Cardiac muscle cell (in vitro differentiated cells and primary cell): Measurements from ENCODE around the gene TAX1BP3. TPM values are rescaled to one million over a fixed set of nuclear protein-coding genes. Genes with fewer than 3 reads are reported as not detected.

Experiments
- DNase-seq, 2 donors: peaks; one replicate each; pipeline versions ENCODE4 v3.0.0 to v3.0.0-alpha.2; 2010 to 2017; ENCODE audit warnings: low read depth in 1 of 2, low spot score in 1 of 2
- H3K27ac ChIP-seq: fragments of 200-600 bp; sonication (generic); 2 replicates; pipeline ENCODE4 v1.5.1; 2016
- H3K27me3 ChIP-seq: fragments of 200-600 bp; sonication (generic); 2 replicates; pipeline ENCODE4 v1.6.0; 2016; ENCODE audit warnings: control low read depth
- H3K36me3 ChIP-seq: fragments of 200-600 bp; sonication (generic); 2 replicates; pipeline ENCODE4 v1.5.1; 2016; ENCODE audit warnings: control low read depth
- H3K4me1 ChIP-seq: fragments of 200-600 bp; sonication (generic); 2 replicates; pipeline ENCODE4 v1.8.1; 2017; ENCODE audit warnings: low read depth, mild to moderate bottlenecking, mixed run types
- H3K4me3 ChIP-seq: fragments of 200-600 bp; sonication (generic); 2 replicates; pipeline ENCODE4 v1.5.1; 2016; ENCODE audit warnings: mild to moderate bottlenecking
- H3K9me3 ChIP-seq: fragments of 200-600 bp; sonication (generic); 2 replicates; pipeline ENCODE4 v1.5.1; 2017; ENCODE audit warnings: low read depth, mild to moderate bottlenecking, control low read depth
- CTCF ChIP-seq: IDR thresholded peaks from 2 replicates; pipeline ENCODE4 v1.5.1; 2012; ENCODE audit warnings: low read depth, mild to moderate bottlenecking, low read length
- polyA plus RNA-seq: library from polyadenylated mRNA; unstranded; fragments of >200 nt; fragmentation: Nextera tagmentation; extraction: Ambion mirVana; gene quantifications from 2 replicates; pipeline ENCODE4 v1.2.1, GENCODE V29; 2016
- total RNA-seq: library from RNA; depleted of rRNA; stranded (reverse); fragments of >200 nt; gene quantifications from 2 replicates; pipeline ENCODE4 v1.2.3, GENCODE V29; 2016

The TAX1BP3 gene
- total and polyA plus RNA-seq, 2 experiments from 2014 or later = 141 to 286 TPM

GRCh38 chr17:3690094-3690715 is 21.8 kb upstream of the TAX1BP3 start:
- Histone ChIP-seq H3K4me3 (no peak overlapping the region), H3K4me1 (peaks cover 2% of the 10 kb centered on the region), H3K27me3 (peaks cover 16% of the 10 kb centered on the region), H3K9me3 (no peaks in the 10 kb centered on the region), H3K36me3 (no peaks in the 10 kb centered on the region), H3K27ac (no peak overlapping the region)
- no peak for TF ChIP-seq CTCF
- DNase-seq = no peak

GRCh38 chr17:3689262-3690093 is 21.1 kb upstream of the TAX1BP3 start:
- no peaks in the 10 kb centered on the region for H3K36me3 ChIP-seq
- H3K27me3 ChIP-seq = peaks cover 9% of the 10 kb centered on the region
- no peak overlapping the region for H3K4me3 ChIP-seq
- TF ChIP-seq CTCF = no peak
- no peak for DNase-seq
- H3K9me3 ChIP-seq = no peaks in the 10 kb centered on the region
- H3K27ac ChIP-seq = no peak overlapping the region
- H3K4me1 ChIP-seq = no peaks in the 10 kb centered on the region

GRCh38 chr17:3688852-3689261 is 20.5 kb upstream of the TAX1BP3 start:
- H3K27me3 ChIP-seq = peaks cover 2% of the 10 kb centered on the region
- H3K27ac ChIP-seq = no peak overlapping the region
- H3K4me3 ChIP-seq = no peak overlapping the region
- H3K9me3 ChIP-seq = no peaks in the 10 kb centered on the region
- TF ChIP-seq CTCF = no peak
- H3K4me1 ChIP-seq = no peaks in the 10 kb centered on the region
- no peak for DNase-seq
- H3K36me3 ChIP-seq = no peaks in the 10 kb centered on the region

GRCh38 chr17:3688027-3688553 is 19.7 kb upstream of the TAX1BP3 start:
- Histone ChIP-seq H3K9me3 (no peaks in the 10 kb centered on the region), H3K27me3 (no peaks in the 10 kb centered on the region), H3K4me1 (no peaks in the 10 kb centered on the region), H3K4me3 (no peak overlapping the region), H3K36me3 (no peaks in the 10 kb centered on the region), H3K27ac (no peak overlapping the region)
- DNase-seq = peak; percentile 8 to 13
- no peak for TF ChIP-seq CTCF

GRCh38 chr17:3685174-3685573 is 16.8 kb upstream of the TAX1BP3 start:
- no peak for TF ChIP-seq CTCF
- no peaks in the 10 kb centered on the region for H3K4me1 ChIP-seq
- H3K4me3 ChIP-seq = no peak overlapping the region
- no peaks in the 10 kb centered on the region for H3K9me3 ChIP-seq
- no peak overlapping the region for H3K27ac ChIP-seq
- DNase-seq = no peak
- no peaks in the 10 kb centered on the region for H3K27me3 ChIP-seq
- H3K36me3 ChIP-seq = no peaks in the 10 kb centered on the region
